Measurements from ENCODE around the gene ATP2A3. TPM values are rescaled to one million over a fixed set of nuclear protein-coding genes. Genes with fewer than 3 reads are reported as not detected.

The ATP2A3 gene
- total RNA-seq, 1 experiment from 2014 or later: 13.3 TPM

- Histone ChIP-seq H3K27ac (ENCODE audit: insufficient read length, low read depth, low read length) (no peak overlapping the region), H4K8ac (replicated peaks; ENCODE audit: insufficient read length, low read depth, low read length) (no peak overlapping the region), H2BK15ac (ENCODE audit: low read depth, low read length) (no peak overlapping the region), H2AFZ (ENCODE audit: low read length) (no peak overlapping the region), H2AK5ac (ENCODE audit: insufficient read length, low read length) (no peak overlapping the region), H3K9ac (ENCODE audit: extremely low read depth, insufficient read length, low read length) (no peak overlapping the region), H3K23me2 (ENCODE audit: insufficient read length, low read depth, low read length, poor library complexity, severe bottlenecking) (peaks cover 3% of the 10 kb centered on the region), H2BK12ac (ENCODE audit: insufficient read length, low read depth, low read length) (no peak overlapping the region), H4K91ac (ENCODE audit: insufficient read length, low read depth, low read length) (no peak overlapping the region), H3K79me1 (ENCODE audit: insufficient read depth, low read depth, low read length, poor library complexity, severe bottlenecking) (no peaks in the 10 kb centered on the region), H4K20me1 (ENCODE audit: control insufficient read depth, insufficient read depth, insufficient read length) (no peaks in the 10 kb centered on the region), H3K4me2 (ENCODE audit: insufficient read depth, insufficient read length, low read length) (no peak overlapping the region), H3K27me3 (ENCODE audit: insufficient read depth, low read length) (no peaks in the 10 kb centered on the region; the same call in 1 of the 2 replicates), H2BK120ac (ENCODE audit: low read depth, low read length, poor library complexity, severe bottlenecking) (no peak overlapping the region), H2BK20ac (ENCODE audit: low read depth, low read length, poor library complexity, severe bottlenecking) (no peak overlapping the region), H4K5ac (ENCODE audit: insufficient read length, low read depth, low read length) (no peak overlapping the region), H2BK5ac (ENCODE audit: insufficient read length, low read length) (no peak overlapping the region), H3K14ac (ENCODE audit: insufficient read depth, low read length) (no peak overlapping the region; the same call in 1 of the 2 replicates), H3T11ph (ENCODE audit: low read length) (no peak overlapping the region), H3K56ac (ENCODE audit: insufficient read length, low read depth, low read length) (no peak overlapping the region), H3K23ac (ENCODE audit: insufficient read length, low read depth, low read length) (no peak overlapping the region), H3K9me3 (ENCODE audit: control insufficient read depth, low read depth, low read length) (no peaks in the 10 kb centered on the region), H3K4ac (ENCODE audit: low read depth, low read length) (no peak overlapping the region), H3K79me2 (ENCODE audit: insufficient read depth, low read length) (no peaks in the 10 kb centered on the region), H3K18ac (ENCODE audit: insufficient read length, low read depth, low read length) (no peak overlapping the region), H3K4me1 (ENCODE audit: insufficient read depth, low read length) (peaks cover 3% of the 10 kb centered on the region; the same call in 1 of the 2 replicates)
- Mint-ChIP-seq H3K36me3 (ENCODE audit: insufficient read depth in 1 of 3, low read depth in 3 of 3) (no peaks in the 10 kb centered on the region), H3K27me3 (ENCODE audit: low read depth) (peaks cover 32% of the 10 kb centered on the region), H3K27ac (no peak overlapping the region), H3K4me3 (no peak overlapping the region), H3K9me3 (no peaks in the 10 kb centered on the region), H3K4me1 (peaks cover 37 to 44% of the 10 kb centered on the region in 2 experiments)
- DNase-seq: no peak
- no peak for TF ChIP-seq CTCF (conservative IDR thresholded peaks at IDR 0.05)
- WGBS (ENCODE audit: extremely low coverage, insufficient read length, low lambda C conversion rate): no CpG with 5 or more reads among the region's 5 CpGs
Measured at GRCh38 chr17:3961564-3962047, 2.6 kb downstream of the ATP2A3 start.

Measured in H9 (cell line).